HG03342 (cell line): Measurements from ENCODE around the gene ASTN1.
A peak's percentile ranks its signal among the peaks of the same experiment; 100 is the strongest.

Experiments used
- ATAC-seq: cut with Tn5 transposase; IDR thresholded peaks from one replicate; pipeline ENCODE4 v1.9.1; 2021; ENCODE audit warnings: mild to moderate bottlenecking, moderate library complexity; ENCODE audit not compliant: unreplicated experiment

The ASTN1 gene

GRCh38 chr1:176938375-176938774 lies 226.1 kb downstream of the ASTN1 start:
- peak; percentile 44 for ATAC-seq

GRCh38 chr1:176934370-176934769 lies 230.1 kb downstream of the ASTN1 start:
- no peak for ATAC-seq

GRCh38 chr1:176932114-176933104 lies 232.1 kb downstream of the ASTN1 start:
- ATAC-seq = no peak

- ATAC-seq = no peak
Measured at GRCh38 chr1:176931526-176931925, 233.0 kb downstream of the ASTN1 start.

GRCh38 chr1:176926330-176927086 lies 238.0 kb downstream of the ASTN1 start:
- no peak for ATAC-seq

GRCh38 chr1:176925223-176925622 lies 239.3 kb downstream of the ASTN1 start:
- ATAC-seq = no peak

GRCh38 chr1:176923283-176923682 lies 241.2 kb downstream of the ASTN1 start:
- ATAC-seq = no peak

GRCh38 chr1:176919386-176920378 lies 244.8 kb downstream of the ASTN1 start:
- ATAC-seq = no peak

GRCh38 chr1:176905648-176906047 lies 258.9 kb downstream of the ASTN1 start:
- ATAC-seq = no peak

GRCh38 chr1:176904057-176904751 lies 260.3 kb downstream of the ASTN1 start:
- no peak for ATAC-seq

- no peak for ATAC-seq
Measured at GRCh38 chr1:176903474-176903873, 261.0 kb downstream of the ASTN1 start.

GRCh38 chr1:176899321-176899720 lies 265.2 kb downstream of the ASTN1 start:
- no peak for ATAC-seq

- peak; percentile 67 for ATAC-seq
Measured at GRCh38 chr1:176897350-176898236, 266.9 kb downstream of the ASTN1 start.

- ATAC-seq = no peak
Measured at GRCh38 chr1:176896216-176896615, 268.3 kb downstream of the ASTN1 start.

- ATAC-seq = no peak
Measured at GRCh38 chr1:176894450-176894849, 270.1 kb downstream of the ASTN1 start.

GRCh38 chr1:176893625-176894352 lies 270.7 kb downstream of the ASTN1 start:
- no peak for ATAC-seq

GRCh38 chr1:176888471-176889032 lies 276.0 kb downstream of the ASTN1 start:
- no peak for ATAC-seq

GRCh38 chr1:176885751-176886150 lies 278.8 kb downstream of the ASTN1 start:
- no peak for ATAC-seq
